Esophagus squamous epithelium (tissue), 5 donors: ENCODE measurements around the gene RAB24. TPM values are rescaled to one million over a fixed set of nuclear protein-coding genes. Genes with fewer than 3 reads are reported as not detected.
A peak's percentile ranks its signal among the peaks of the same experiment; 100 is the strongest.

Experiments
- DNase-seq: peaks from one replicate; lab custom pipeline; 2025; lab: John Stamatoyannopoulos, UW
- H3K27ac ChIP-seq, 4 donors: fragments of 200-600 bp; sonication (generic); one replicate each; pipeline ENCODE4 v1.5.1; 2016 to 2019; ENCODE audit warnings: mild to moderate bottlenecking in 1 of 4
- H3K27me3 ChIP-seq, 4 donors: fragments of 200-600 bp; sonication (generic); 1 replicate in 3 of 4; 2 replicates in 1 of 4; pipeline versions ENCODE4 v1.5.1 to v1.6.0; 2017 to 2021; ENCODE audit warnings: antibody characterized with exemption in 1 of 4
- H3K36me3 ChIP-seq, 3 donors: fragments of 200-600 bp; sonication (generic); one replicate each; pipeline ENCODE4 v1.5.1; 2016 to 2019
- H3K4me1 ChIP-seq, 3 donors: fragments of 200-600 bp; sonication (generic); one replicate each; pipeline ENCODE4 v1.5.1; 2017 to 2019
- H3K4me3 ChIP-seq, 4 donors: fragments of 200-600 bp; sonication (generic); 1 replicate in 3 of 4; 2 replicates in 1 of 4; pipeline ENCODE4 v1.5.1; 2016 to 2019; ENCODE audit warnings: mild to moderate bottlenecking in 2 of 4, moderate library complexity in 1 of 4
- H3K9me3 ChIP-seq, 3 donors: fragments of 200-600 bp; sonication (generic); one replicate each; pipeline ENCODE4 v1.5.1; 2016 to 2019
- POLR2A ChIP-seq, 4 donors: fragments of 450-650 bp; IDR thresholded peaks; one replicate each; pipeline ENCODE4 v1.6.1; 2017; ENCODE audit warnings: antibody characterized with exemption in 4 of 4, mild to moderate bottlenecking in 4 of 4, moderate library complexity in 3 of 4
- WGBS, 2 donors: methylation state at CpG; one replicate each; pipeline ENCODE4 v1.1.5; 2018; 5-methylcytosine and 5-hydroxymethylcytosine counted together
- intact Hi-C: fragments of 100-400 bp; cut with DNase I; formaldehyde crosslinking; loops from one replicate; pipeline ENCODE4 v1.15.0; 2022
- total RNA-seq, 4 donors: library from RNA; depleted of rRNA; stranded (reverse); fragments of >200 nt; gene quantifications; one replicate each; pipeline ENCODE4 v1.1.0, GENCODE V29; 2016
- TF ChIP-seq, protein P1 (sequence below), 6 experiments: fragments of 450-650 bp in 4 of 6; fragments of 200-600 bp in 2 of 6; sonication (generic) in 2 of 6; IDR thresholded peaks; one replicate each; pipeline ENCODE4 v1.5.1; 2016 to 2019; ENCODE audit warnings: antibody characterized with exemption in 6 of 6, mild to moderate bottlenecking in 4 of 6, moderate library complexity in 4 of 6
- donor health status: DM: yes; HTN: yes; CAD: no.

RAB24 gene
- total RNA-seq, 4 donors from 2014 or later: 24.0 to 74.4 (median 49.8) TPM

DNA sequence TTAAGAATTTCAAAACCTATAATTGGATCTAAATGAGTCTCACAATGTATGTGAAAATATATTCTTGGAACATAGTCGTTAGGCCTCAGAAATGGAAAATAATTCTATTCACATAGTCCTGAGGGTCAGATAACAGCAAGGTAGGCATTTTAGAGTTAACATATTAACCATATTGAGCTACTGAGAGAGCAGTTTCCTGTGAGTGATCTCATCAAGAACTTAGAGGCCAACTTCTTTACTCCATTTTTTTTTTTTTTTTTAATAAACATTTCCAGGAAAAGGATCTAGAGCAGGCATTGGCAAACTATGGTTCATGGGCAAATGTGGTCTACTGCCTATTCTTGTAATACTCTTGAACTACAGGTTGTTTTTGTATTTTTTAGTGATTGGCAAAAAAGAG lies 26.6 kb downstream of the RAB24 start:
- H3K4me1 ChIP-seq: no peaks in the 10 kb centered on the region
- H3K4me3 ChIP-seq: no peak overlapping the region
- TF ChIP-seq, protein P1, sequence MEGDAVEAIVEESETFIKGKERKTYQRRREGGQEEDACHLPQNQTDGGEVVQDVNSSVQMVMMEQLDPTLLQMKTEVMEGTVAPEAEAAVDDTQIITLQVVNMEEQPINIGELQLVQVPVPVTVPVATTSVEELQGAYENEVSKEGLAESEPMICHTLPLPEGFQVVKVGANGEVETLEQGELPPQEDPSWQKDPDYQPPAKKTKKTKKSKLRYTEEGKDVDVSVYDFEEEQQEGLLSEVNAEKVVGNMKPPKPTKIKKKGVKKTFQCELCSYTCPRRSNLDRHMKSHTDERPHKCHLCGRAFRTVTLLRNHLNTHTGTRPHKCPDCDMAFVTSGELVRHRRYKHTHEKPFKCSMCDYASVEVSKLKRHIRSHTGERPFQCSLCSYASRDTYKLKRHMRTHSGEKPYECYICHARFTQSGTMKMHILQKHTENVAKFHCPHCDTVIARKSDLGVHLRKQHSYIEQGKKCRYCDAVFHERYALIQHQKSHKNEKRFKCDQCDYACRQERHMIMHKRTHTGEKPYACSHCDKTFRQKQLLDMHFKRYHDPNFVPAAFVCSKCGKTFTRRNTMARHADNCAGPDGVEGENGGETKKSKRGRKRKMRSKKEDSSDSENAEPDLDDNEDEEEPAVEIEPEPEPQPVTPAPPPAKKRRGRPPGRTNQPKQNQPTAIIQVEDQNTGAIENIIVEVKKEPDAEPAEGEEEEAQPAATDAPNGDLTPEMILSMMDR (IDR thresholded peaks at IDR 0.05): no peak
- TF ChIP-seq POLR2A (IDR thresholded peaks at IDR 0.05): no peak
- intact Hi-C loops: no loop called here
- no peaks in the 10 kb centered on the region for H3K9me3 ChIP-seq
- WGBS, 2 donors: 33 to 41% methylated on average over 1 of the region's 1 CpG
- H3K36me3 ChIP-seq: peaks cover 5 to 100% (median 39%) of the 10 kb centered on the region in 3 donors
- no peak overlapping the region for H3K27ac ChIP-seq
- H3K27me3 ChIP-seq: no peaks in the 10 kb centered on the region
- DNase-seq: no peak

DNA sequence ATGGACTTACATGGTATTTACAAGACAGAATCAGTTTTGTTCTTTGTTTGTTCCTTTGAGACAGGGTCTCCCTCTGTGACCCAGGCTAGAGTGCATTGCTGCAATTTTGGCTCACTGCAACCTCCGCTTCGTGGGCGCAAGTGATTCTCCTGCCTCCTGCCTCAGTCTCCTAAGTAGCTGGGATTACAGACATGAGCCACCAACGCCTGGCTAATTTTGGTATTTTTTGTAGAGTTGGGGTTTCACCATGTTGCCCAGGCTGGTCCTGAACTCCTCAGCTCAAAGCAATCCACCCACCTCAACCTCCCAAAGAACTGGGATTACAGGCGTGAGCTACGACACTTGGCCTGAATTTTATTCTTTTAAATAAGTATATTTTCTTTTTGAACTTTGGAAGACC lies 27.6 kb downstream of the RAB24 start:
- no peak overlapping the region for H3K27ac ChIP-seq
- H3K36me3 ChIP-seq: peaks cover 4 to 100% (median 38%) of the 10 kb centered on the region in 3 donors
- no peak overlapping the region for H3K4me3 ChIP-seq
- no peak for DNase-seq
- no peaks in the 10 kb centered on the region for H3K27me3 ChIP-seq
- TF ChIP-seq, protein P1 (IDR thresholded peaks at IDR 0.05): no peak
- TF ChIP-seq POLR2A (IDR thresholded peaks at IDR 0.05): no peak
- H3K9me3 ChIP-seq: no peaks in the 10 kb centered on the region
- 88 to 93% methylated on average over 6 of the region's 6 CpGs for WGBS, 2 donors
- no peaks in the 10 kb centered on the region for H3K4me1 ChIP-seq
- intact Hi-C loops: no loop called here

DNA sequence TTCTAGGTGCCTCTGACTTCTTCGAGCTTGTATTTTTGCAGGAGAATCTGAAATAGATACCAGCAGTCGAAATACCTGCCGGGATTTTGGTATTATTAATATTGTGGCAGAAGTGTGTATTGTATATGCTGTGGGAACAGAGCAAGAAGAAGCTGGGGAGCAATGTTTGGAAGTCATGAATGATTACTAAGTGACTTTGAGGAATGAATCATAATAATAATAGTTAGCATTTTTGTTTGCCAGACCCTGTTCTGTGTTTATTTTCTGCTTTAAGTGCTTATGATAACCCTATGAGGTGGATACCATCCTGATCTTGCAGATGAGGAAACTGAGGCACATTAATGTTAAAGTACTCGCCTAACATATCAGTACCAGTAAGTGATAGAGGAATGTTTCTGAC lies 32.4 kb downstream of the RAB24 start:
- Histone ChIP-seq H3K27me3 (no peaks in the 10 kb centered on the region), H3K36me3 (peaks cover 7 to 100% (median 15%) of the 10 kb centered on the region in 3 donors), H3K4me1 (peaks cover 0 to 14% (median 0%) of the 10 kb centered on the region in 3 donors), H3K4me3 (no peak overlapping the region), H3K27ac (no peak overlapping the region), H3K9me3 (no peaks in the 10 kb centered on the region)
- no peak for TF ChIP-seq POLR2A (IDR thresholded peaks at IDR 0.05)
- TF ChIP-seq, protein P1 (IDR thresholded peaks at IDR 0.05): no peak
- DNase-seq: no peak
- 83 to 84% methylated on average over 4 of the region's 4 CpGs for WGBS, 2 donors
- intact Hi-C loops: no loop called here

DNA sequence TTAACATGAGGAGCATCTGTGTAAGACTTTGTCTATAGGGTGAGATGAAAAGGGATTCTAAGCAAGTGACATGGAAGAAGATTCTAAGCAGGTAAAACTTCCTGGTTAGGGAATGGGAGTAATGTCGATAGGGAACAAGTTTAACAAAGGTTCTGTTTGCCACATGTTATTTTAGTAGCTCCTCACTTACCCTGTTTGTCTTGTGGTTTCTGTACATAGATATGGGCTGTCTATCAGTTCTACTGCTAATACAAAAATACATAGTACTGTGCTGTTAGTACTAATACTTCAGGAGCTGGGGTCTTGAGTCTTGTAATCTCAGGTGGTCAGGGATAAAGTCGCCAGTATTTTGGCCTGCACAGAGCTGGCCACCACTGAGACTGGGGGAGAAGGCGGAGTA lies 32.9 kb downstream of the RAB24 start:
- Histone ChIP-seq H3K36me3 (peaks cover 8 to 100% (median 13%) of the 10 kb centered on the region in 3 donors), H3K4me1 (peaks cover 0 to 14% (median 0%) of the 10 kb centered on the region in 3 donors), H3K4me3 (no peak overlapping the region), H3K27ac (no peak overlapping the region), H3K9me3 (no peaks in the 10 kb centered on the region), H3K27me3 (no peaks in the 10 kb centered on the region)
- DNase-seq: no peak
- WGBS, 2 donors: 70 to 82% methylated on average over 3 of the region's 3 CpGs
- TF ChIP-seq, protein P1 (IDR thresholded peaks at IDR 0.05): no peak
- TF ChIP-seq POLR2A (IDR thresholded peaks at IDR 0.05): no peak
- intact Hi-C loops: no loop called here

DNA sequence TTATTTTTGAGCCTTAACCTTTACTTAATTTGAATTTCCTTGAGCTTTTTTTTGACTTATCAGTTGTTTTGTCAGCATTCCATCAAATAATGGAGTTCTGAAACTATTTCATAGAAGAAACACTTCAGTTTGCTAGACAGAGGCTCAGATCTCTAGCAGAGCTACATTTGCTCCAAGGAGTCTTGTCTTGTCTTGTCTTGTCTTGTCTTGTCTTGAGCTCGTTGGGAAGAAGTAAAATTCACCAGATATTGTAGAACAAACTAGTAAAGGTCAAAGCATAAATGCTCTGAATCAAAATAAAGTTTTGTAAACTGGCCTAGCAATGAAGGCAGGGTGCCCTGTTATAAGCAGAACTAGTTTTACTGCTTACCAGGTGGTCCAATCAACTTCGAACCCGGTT lies 33.5 kb downstream of the RAB24 start:
- TF ChIP-seq, protein P1 (IDR thresholded peaks at IDR 0.05): no peak
- no peak for TF ChIP-seq POLR2A (IDR thresholded peaks at IDR 0.05)
- no peak for DNase-seq
- intact Hi-C loops: no loop called here
- Histone ChIP-seq H3K27ac (peak overlapping the region in 1 of 4 donors; percentile 20), H3K36me3 (peaks cover 8 to 100% (median 16%) of the 10 kb centered on the region in 3 donors), H3K4me1 (peaks cover 0 to 14% (median 0%) of the 10 kb centered on the region in 3 donors), H3K9me3 (no peaks in the 10 kb centered on the region), H3K27me3 (no peaks in the 10 kb centered on the region), H3K4me3 (no peak overlapping the region)
- WGBS, 2 donors: 44 to 56% methylated on average over 3 of the region's 3 CpGs
